ENCODE measurements around the gene FKBP2.

The FKBP2 gene

DNA sequence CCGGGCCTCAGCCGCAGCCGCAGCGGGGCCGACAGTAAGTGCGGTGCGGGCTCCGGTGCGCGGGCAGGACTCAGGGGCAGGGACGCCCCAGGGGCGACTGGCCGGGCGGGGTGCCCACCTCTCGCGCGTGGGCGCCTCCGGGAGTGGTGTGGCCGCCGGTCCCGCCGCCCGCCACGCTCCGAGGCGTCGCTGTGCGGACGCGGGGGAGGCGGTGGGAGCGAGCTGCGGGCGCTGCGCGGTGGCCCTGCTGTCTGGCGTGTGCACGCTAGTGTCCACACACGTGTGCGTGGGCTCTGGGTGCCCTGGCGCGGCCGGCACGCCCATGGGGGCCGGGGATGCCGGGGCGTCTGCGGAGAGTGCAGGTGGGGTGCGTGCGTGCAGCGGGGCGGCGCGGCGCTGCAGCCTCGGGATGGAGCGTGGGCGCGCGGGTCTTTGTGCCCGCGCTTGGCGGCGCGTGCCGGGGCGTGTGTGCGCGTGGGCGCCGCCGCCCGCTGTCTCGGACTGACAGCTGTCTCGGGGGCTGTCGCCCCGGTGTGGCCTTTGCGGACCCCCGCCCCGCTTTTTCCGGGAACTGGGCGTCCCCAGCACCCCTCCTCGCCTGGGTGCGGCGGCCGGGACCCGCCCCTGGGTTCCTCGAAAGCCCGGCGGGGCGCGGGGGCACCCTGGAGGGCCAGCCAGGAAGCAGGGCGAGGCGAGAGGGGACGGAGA lies 51.0 kb downstream of the FKBP2 start:
- no peak for TF ChIP-seq GATA3 (IDR thresholded peaks at IDR 0.05; ENCODE audit: low read depth, low read length)

DNA sequence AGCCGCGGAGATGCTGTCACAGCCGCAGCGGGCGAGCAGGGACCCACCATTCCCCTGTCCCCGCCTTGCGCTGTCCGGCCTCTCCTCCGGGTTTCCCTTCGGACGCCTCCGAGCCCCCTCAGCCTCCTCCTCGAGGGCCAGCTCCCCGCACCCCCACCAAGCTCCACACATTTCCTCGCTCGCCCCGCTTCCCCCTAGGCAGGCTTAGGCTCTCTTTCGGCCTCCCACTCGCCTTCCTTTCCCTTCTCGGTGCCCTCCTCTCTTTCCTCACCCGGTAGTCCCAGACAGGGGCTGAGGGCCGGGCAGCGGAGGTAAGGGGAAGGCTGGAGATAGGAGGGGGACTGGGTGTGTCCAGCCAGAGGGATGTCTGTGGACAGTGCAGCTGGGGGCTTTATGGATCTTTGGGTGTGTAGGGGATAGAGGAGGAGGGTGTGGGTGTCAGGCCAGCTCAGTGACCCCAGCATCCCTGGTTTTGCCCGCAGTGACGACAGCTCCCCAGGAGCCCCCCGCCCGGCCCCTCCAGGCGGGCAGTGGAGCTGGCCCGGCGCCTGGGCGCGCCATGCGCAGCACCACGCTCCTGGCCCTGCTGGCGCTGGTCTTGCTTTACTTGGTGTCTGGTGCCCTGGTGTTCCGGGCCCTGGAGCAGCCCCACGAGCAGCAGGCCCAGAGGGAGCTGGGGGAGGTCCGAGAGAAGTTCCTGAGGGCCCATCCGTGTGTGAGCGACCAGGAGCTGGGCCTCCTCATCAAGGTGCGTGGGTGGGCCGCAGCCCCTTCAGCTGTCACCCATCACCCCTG lies 51.8 kb downstream of the FKBP2 start:
- TF ChIP-seq GATA2 (IDR thresholded peaks at IDR 0.05; ENCODE audit: low read depth, low read length): no peak
- TF ChIP-seq GATA3 (IDR thresholded peaks at IDR 0.05; ENCODE audit: low read depth, low read length): no peak
